ENCODE measurements around the gene ARHGAP33.

Gene ARHGAP33

GRCh38 chr19:35775298-35776101 lies at the start of gene ARHGAP33:
ARHGAP33 (plus strand) TSS chr19:35775564; CDS start chr19:35775659, 95 bp downstream.
- peak; percentile 58 to 99 (median 95) for DNase-seq

- no peak for DNase-seq
Measured at GRCh38 chr19:35727053-35727955, 48.1 kb upstream of the ARHGAP33 start.

- DNase-seq: no peak
Measured at GRCh38 chr19:35727956-35728706, 47.2 kb upstream of the ARHGAP33 start.

- no peak for DNase-seq
Measured at GRCh38 chr19:35729021-35729420, 46.3 kb upstream of the ARHGAP33 start.

GRCh38 chr19:35729763-35730162 lies 45.6 kb upstream of the ARHGAP33 start:
- DNase-seq: no peak

GRCh38 chr19:35730326-35730725 lies 45.0 kb upstream of the ARHGAP33 start:
- no peak for DNase-seq

GRCh38 chr19:35731353-35731752 lies 44.0 kb upstream of the ARHGAP33 start:
- no peak for DNase-seq

GRCh38 chr19:35731779-35732405 lies 43.5 kb upstream of the ARHGAP33 start:
- no peak for DNase-seq

- no peak for DNase-seq
Measured at GRCh38 chr19:35732540-35733179, 42.7 kb upstream of the ARHGAP33 start.

GRCh38 chr19:35733180-35734125 lies 41.9 kb upstream of the ARHGAP33 start:
- no peak for DNase-seq

GRCh38 chr19:35734273-35734672 lies 41.1 kb upstream of the ARHGAP33 start:
- no peak for DNase-seq

- DNase-seq: no peak
Measured at GRCh38 chr19:35734889-35735288, 40.5 kb upstream of the ARHGAP33 start.

GRCh38 chr19:35736913-35737886 lies 38.2 kb upstream of the ARHGAP33 start:
- DNase-seq: no peak

- DNase-seq: no peak
Measured at GRCh38 chr19:35738021-35738886, 37.1 kb upstream of the ARHGAP33 start.

GRCh38 chr19:35738887-35739229 lies 36.5 kb upstream of the ARHGAP33 start:
- DNase-seq: no peak

GRCh38 chr19:35739275-35740107 lies 35.9 kb upstream of the ARHGAP33 start:
- no peak for DNase-seq

GRCh38 chr19:35740108-35740422 lies 35.3 kb upstream of the ARHGAP33 start:
- no peak for DNase-seq

All from hypothalamus (tissue), 51 donors.